ENCODE data around the gene ASIC5.

- TF ChIP-seq CTCF (IDR thresholded peaks at IDR 0.05) (no peak), POLR2A (IDR thresholded peaks at IDR 0.05) (no peak)
Measured at GRCh38 chr4:155855897-155856296, 10.2 kb downstream of the ASIC5 start.
